Duodenal mucosa (tissue), 2 donors: Measurements from ENCODE around the gene AFAP1.

ENCODE experiments used
- H3K27ac ChIP-seq: one replicate; pipeline ENCODE4 v1.7.0; 2013; ENCODE audit warnings: low read depth, low read length
- H3K27me3 ChIP-seq, 2 donors: one replicate each; pipeline ENCODE4 v1.7.0; 2013; ENCODE audit warnings: low read length in 2 of 2, control low read depth in 1 of 2; ENCODE audit not compliant: insufficient read depth in 2 of 2, control insufficient read depth in 1 of 2
- H3K36me3 ChIP-seq, 2 donors: one replicate each; pipeline ENCODE4 v1.7.0; 2013; ENCODE audit warnings: low read length in 2 of 2, control low read depth in 1 of 2; ENCODE audit not compliant: insufficient read depth in 2 of 2, control insufficient read depth in 1 of 2
- H3K4me1 ChIP-seq, 2 donors: one replicate each; pipeline ENCODE4 v1.7.0; 2013; ENCODE audit warnings: low read length in 2 of 2, control low read depth in 1 of 2; ENCODE audit not compliant: insufficient read depth in 2 of 2, control insufficient read depth in 1 of 2
- H3K4me3 ChIP-seq, 2 donors: one replicate each; pipeline ENCODE4 v1.7.0; 2013; ENCODE audit warnings: low read length in 2 of 2, low read depth in 1 of 2
- H3K9ac ChIP-seq, 2 donors: one replicate each; pipeline ENCODE4 v1.7.0; 2013; ENCODE audit warnings: low read length in 2 of 2, low read depth in 1 of 2
- H3K9me3 ChIP-seq, 2 donors: one replicate each; pipeline ENCODE4 v1.7.0; 2013; ENCODE audit warnings: low read length in 2 of 2, control low read depth in 1 of 2; ENCODE audit not compliant: control insufficient read depth in 1 of 2

The AFAP1 gene

DNA sequence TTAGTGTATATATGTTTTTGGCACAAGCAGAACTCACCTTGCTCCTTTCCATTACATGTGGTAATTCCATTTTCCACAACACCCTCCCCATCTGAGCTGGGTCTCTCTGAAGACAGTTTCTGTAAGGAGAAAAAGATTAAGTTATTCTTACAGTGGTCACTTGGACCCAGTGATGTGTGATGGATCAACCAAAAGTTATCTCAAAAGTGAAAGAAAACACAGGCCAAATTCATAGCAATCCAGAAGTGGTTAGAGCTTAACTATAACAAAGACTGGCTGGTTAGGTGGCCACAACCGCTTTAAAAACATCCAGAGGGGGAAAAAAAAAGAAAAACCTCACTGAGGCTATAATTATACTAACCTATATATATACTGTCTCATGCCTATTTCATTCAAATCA is 123.7 kb downstream of the AFAP1 start:
- Histone ChIP-seq H3K4me3 (no peak overlapping the region), H3K27ac (no peak overlapping the region), H3K27me3 (no peaks in the 10 kb centered on the region), H3K9ac (no peak overlapping the region), H3K4me1 (peaks cover 5% of the 10 kb centered on the region in 2 donors), H3K36me3 (peaks cover 20 to 22% of the 10 kb centered on the region in 2 donors), H3K9me3 (no peaks in the 10 kb centered on the region)

DNA sequence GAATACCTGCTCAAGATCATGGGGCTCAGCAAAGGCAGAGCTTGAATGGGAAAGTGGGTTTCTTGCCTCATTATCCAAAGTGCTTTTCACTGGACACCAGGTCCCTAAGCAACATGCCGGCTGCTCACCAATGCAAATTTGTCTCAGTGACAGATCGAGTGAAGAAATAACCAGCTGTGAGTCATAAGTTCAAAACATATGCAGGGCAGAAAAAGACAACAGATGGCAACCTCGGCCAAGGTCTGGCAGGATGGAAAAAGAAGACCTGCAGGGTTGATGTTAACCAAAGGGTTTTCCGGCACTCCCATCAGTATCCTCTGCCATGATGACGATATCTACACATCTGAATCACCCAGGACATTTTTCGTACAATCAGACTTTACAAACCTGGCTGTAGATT is 124.1 kb downstream of the AFAP1 start:
- H3K27ac ChIP-seq = no peak overlapping the region
- no peak overlapping the region for H3K4me3 ChIP-seq
- H3K27me3 ChIP-seq = no peaks in the 10 kb centered on the region
- no peaks in the 10 kb centered on the region for H3K9me3 ChIP-seq
- H3K4me1 ChIP-seq = peaks cover 5% of the 10 kb centered on the region in 2 donors
- peaks cover 20 to 22% of the 10 kb centered on the region in 2 donors for H3K36me3 ChIP-seq
- no peak overlapping the region for H3K9ac ChIP-seq

DNA sequence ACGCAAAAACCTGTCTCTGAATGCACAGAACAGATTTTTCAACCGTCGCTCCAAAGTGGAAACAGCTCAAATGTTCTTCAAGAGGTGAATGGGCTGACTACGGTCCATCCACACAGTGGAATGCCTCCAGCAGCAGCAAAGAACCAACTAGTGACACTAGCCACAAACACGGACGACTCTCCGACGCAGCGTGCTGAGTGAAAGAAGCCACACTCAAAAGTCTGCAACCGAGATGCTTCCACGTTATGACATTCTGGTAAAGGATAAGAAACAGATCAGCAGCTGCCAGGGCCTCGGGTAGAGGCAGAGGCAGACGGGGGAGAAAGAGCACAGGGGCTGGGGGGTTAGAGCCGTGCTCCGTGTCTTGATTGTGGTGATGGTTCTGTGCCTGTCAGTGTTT is 125.2 kb downstream of the AFAP1 start:
- H3K36me3 ChIP-seq = peaks cover 19 to 24% of the 10 kb centered on the region in 2 donors
- no peak overlapping the region for H3K27ac ChIP-seq
- no peak overlapping the region for H3K4me3 ChIP-seq
- H3K27me3 ChIP-seq = no peaks in the 10 kb centered on the region
- no peak overlapping the region for H3K9ac ChIP-seq
- H3K4me1 ChIP-seq = peaks cover 5% of the 10 kb centered on the region in 2 donors
- H3K9me3 ChIP-seq = no peaks in the 10 kb centered on the region

DNA sequence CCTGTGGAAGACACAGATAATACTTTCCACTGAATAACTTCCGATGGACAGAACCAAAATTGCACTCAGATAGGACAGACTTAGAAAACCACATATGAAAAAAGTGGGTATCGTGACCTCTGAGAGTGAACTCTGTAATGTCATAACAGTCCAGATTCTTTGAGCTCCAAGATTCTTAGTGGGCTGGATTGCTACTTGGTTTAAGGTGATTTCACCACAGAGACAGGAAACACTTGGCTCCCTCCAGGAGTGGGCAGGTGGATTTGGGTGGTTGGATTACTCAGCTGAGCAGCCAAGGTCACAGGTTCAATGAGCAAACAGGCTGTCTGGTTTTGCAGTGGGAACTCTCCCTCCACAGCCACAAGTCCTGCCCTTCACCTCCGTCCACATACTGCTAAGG is 126.0 kb downstream of the AFAP1 start:
- H3K27me3 ChIP-seq = no peaks in the 10 kb centered on the region
- no peaks in the 10 kb centered on the region for H3K9me3 ChIP-seq
- H3K4me3 ChIP-seq = no peak overlapping the region
- no peak overlapping the region for H3K9ac ChIP-seq
- peaks cover 12 to 25% of the 10 kb centered on the region in 2 donors for H3K36me3 ChIP-seq
- H3K4me1 ChIP-seq = peaks cover 3 to 5% of the 10 kb centered on the region in 2 donors
- no peak overlapping the region for H3K27ac ChIP-seq

DNA sequence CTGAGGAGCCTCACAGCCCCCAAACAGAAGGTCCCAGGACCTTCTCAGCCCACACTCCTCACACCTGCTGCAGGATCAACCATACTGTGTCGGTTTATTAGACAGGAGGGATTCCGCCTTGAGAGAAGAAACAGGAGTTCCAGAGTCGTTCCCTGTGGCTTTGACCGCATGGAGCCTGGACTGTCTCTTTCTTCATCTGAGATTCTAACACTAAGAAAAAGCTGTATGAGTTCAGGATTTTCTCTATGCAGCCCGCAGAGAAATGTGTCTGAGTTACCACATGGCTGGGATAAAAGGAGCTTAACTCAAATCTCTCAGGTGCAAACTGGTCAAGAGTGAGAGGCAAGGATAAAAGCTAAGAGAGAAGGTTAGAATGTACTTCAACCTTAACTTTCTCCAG is 126.7 kb downstream of the AFAP1 start:
- Histone ChIP-seq H3K27ac (no peak overlapping the region), H3K9me3 (no peaks in the 10 kb centered on the region), H3K9ac (no peak overlapping the region), H3K27me3 (no peaks in the 10 kb centered on the region), H3K4me1 (peaks cover 0 to 9% of the 10 kb centered on the region in 2 donors), H3K4me3 (no peak overlapping the region), H3K36me3 (peaks cover 12 to 29% of the 10 kb centered on the region in 2 donors)

DNA sequence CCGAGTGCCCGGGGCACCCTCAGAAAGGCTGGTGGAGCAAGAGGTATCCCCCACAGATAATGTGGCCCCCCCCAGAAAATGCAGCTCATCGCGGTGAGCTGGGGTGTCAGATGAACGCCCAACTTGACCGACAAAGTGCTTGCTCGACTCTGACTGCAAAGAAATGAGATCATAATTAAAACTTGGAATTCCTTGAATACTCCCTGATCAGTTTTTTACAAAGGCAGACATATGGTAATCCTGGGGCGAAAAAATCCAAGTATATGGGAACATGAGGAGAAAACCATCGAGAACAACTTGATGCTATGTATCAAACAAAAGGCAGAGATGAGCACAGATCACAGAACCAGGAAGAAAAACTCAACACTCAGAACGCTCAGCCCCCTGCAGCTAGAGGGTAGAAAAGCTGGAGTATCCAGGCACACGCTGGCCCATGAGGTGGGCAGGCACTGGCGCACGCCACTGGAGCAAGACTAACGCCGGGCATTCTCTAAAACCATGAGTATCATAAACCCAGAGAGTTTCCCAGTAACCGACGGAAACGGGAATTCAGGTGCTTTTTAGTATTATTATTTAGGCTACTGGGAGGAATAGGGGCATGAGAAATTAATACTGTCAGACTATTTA is 127.3 kb downstream of the AFAP1 start:
- no peaks in the 10 kb centered on the region for H3K9me3 ChIP-seq
- peaks cover 5 to 13% of the 10 kb centered on the region in 2 donors for H3K4me1 ChIP-seq
- peaks cover 12 to 29% of the 10 kb centered on the region in 2 donors for H3K36me3 ChIP-seq
- H3K27ac ChIP-seq = no peak overlapping the region
- H3K4me3 ChIP-seq = no peak overlapping the region
- no peaks in the 10 kb centered on the region for H3K27me3 ChIP-seq
- H3K9ac ChIP-seq = no peak overlapping the region

DNA sequence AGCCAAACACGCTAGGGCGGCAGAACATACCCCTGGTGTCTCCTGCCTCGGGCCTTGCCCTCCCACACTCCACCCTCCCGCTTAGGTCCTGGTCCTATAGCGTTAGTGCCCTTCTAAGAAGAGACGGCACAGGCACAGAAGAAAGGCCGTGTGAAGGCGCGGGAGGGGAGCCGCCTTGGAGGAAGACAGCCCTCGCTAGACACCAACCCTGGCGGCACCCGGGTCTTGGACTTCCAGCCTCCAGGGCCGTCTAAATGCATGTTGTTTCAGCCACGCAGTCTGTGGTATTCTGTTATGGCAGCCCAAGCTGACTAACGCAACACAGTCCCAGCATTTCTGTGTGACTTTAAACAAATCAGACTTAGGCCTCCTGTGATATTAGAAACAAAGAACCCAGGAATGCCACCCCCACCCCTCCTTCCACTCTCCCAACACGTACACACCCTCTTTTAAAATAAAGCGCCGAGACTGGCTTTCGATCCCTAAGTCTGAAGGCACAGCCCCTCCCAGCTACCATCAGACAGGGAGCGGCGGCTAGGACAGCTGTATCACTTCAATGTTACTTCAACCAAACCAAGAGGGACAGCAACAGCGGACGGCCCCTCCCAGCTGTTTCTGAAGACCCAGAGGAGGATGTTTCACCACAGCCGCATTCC is 128.0 kb downstream of the AFAP1 start:
- no peaks in the 10 kb centered on the region for H3K9me3 ChIP-seq
- no peak overlapping the region for H3K4me3 ChIP-seq
- peak overlapping the region; percentile 59 for H3K27ac ChIP-seq
- peaks cover 9 to 20% of the 10 kb centered on the region in 2 donors for H3K4me1 ChIP-seq
- H3K9ac ChIP-seq = no peak overlapping the region
- no peaks in the 10 kb centered on the region for H3K27me3 ChIP-seq
- peaks cover 9 to 29% of the 10 kb centered on the region in 2 donors for H3K36me3 ChIP-seq

DNA sequence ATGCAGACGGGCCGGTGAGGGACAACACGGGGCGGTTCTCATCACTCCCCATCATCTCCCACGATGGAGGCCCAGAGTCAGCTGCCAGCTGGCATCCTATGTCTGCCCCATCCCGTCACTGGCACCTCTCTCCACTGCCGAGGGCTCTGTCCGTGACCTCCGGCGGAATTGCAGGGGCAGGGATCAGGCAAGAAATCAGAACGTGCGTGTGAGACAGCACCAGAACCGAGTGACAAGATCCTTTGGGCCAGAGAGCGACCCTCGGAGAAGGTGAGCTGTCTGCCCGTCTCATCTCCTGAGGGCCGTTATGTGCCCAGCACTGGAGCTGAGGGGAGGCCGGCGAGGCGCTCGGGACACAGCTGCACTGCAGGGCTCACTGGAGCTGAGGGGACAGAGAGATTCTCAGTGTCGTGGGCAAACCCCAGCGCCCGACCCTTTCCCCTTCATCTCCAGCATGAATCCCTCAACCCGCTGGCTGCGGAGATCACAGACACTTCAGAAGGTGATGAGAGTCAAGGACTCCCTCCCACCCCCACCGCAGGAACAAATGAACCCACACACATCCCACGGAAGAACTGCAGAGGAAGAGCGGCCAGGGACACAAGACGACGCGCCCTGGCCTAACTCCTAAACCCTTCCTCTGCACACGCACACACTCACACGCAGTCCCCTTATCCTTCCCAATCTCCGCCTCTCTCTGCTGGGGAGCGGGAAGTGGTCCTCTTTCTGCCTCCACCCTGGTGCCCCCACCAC is 128.7 kb downstream of the AFAP1 start:
- Histone ChIP-seq H3K27ac (peak overlapping the region; percentile 59), H3K9me3 (no peaks in the 10 kb centered on the region), H3K36me3 (peaks cover 9 to 29% of the 10 kb centered on the region in 2 donors), H3K4me3 (no peak overlapping the region), H3K27me3 (no peaks in the 10 kb centered on the region), H3K9ac (no peak overlapping the region), H3K4me1 (peaks cover 9 to 25% of the 10 kb centered on the region in 2 donors)

DNA sequence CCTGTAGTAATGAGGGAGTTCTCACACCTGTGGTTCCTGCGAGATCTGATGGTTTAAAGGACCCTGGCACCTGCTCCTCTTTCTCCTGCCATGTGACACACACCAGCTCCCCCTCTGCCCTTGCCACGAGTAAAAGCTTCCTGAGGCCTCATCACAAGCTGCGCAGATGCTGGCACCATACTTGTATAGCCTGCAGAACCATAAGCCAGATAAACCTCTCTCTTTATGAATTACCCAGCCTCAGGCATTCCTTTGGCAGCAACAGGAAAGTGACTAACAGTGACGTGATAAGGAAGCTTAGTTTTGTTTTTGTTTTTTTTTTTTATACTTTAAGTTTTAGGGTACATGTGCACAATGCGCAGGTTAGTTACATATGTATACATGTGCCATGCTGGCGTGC is 130.9 kb downstream of the AFAP1 start:
- peaks cover 0 to 14% of the 10 kb centered on the region in 2 donors for H3K36me3 ChIP-seq
- H3K4me3 ChIP-seq = no peak overlapping the region
- peaks cover 13 to 28% of the 10 kb centered on the region in 2 donors for H3K4me1 ChIP-seq
- H3K9me3 ChIP-seq = no peaks in the 10 kb centered on the region
- no peak overlapping the region for H3K9ac ChIP-seq
- H3K27ac ChIP-seq = no peak overlapping the region
- no peaks in the 10 kb centered on the region for H3K27me3 ChIP-seq

DNA sequence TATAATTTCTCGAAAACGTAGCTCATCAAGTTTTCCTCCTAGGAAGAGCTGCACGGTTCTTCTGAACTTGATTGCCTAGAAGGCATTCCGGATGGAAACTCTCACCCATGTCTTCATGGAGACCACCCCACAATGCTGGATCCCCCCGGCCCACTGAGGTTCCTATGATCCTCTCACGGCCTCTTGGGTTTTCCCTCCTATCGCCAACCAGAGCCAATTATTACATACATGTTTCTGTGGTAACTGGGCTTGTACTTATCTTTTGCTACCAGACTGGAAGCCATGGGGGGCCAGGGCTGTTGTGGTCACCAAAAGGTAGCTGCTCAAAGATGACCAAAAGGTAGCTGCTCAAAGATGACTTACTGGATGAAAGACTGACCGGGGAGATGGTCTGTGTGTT is 131.5 kb downstream of the AFAP1 start:
- no peak overlapping the region for H3K27ac ChIP-seq
- no peak overlapping the region for H3K4me3 ChIP-seq
- H3K9me3 ChIP-seq = no peaks in the 10 kb centered on the region
- H3K9ac ChIP-seq = no peak overlapping the region
- H3K4me1 ChIP-seq = peaks cover 13 to 28% of the 10 kb centered on the region in 2 donors
- no peaks in the 10 kb centered on the region for H3K27me3 ChIP-seq
- peaks cover 0 to 14% of the 10 kb centered on the region in 2 donors for H3K36me3 ChIP-seq
